BJ (cell line): ENCODE data around the gene THEM4. TPM values are rescaled to one million over a fixed set of nuclear protein-coding genes. Genes with fewer than 3 reads are reported as not detected.
"Not testable (repeated sequence)": the region's sequence is repeated elsewhere in the genome, so short reads cannot be mapped to it uniquely, and the experiment has no call there.

Experiments used
- CTCF ChIA-PET: fragments of 350-600 bp; formaldehyde crosslinking; extraction: SDS; loops from one replicate; lab custom pipeline; 2021; ENCODE audit warnings: antibody characterized with exemption, inconsistent platforms; lab: Yijun Ruan, JAX
- POLR2A ChIA-PET: fragments of 300-600 bp; sonication (Branson Sonifier 250); formaldehyde crosslinking; extraction: SDS; loops from one replicate; lab custom pipeline; 2021; ENCODE audit warnings: antibody characterized with exemption; lab: Charles Lee
- DNase-seq: peaks from one replicate; pipeline ENCODE4 v3.0.0-alpha.2; 2011; ENCODE audit warnings: low read depth
- H3K27me3 ChIP-seq: 2 replicates; pipeline ENCODE4 v1.6.0; 2011; ENCODE audit warnings: low read length; ENCODE audit not compliant: control insufficient read depth, insufficient read depth
- H3K36me3 ChIP-seq: 2 replicates; pipeline ENCODE4 v1.5.1; 2011; ENCODE audit warnings: low read length; ENCODE audit not compliant: control insufficient read depth, insufficient read depth
- H3K4me3 ChIP-seq: 2 replicates; pipeline ENCODE4 v1.5.1; 2011; ENCODE audit warnings: low read depth, mild to moderate bottlenecking, control low read depth, low read length
- polyA plus RNA-seq: library from polyadenylated mRNA; depleted of rRNA; stranded (reverse); fragments of >200 nt; gene quantifications from 2 replicates; pipeline ENCODE4 v1.2.3, GENCODE V29; 2011
- TF ChIP-seq, protein P1 (sequence below): IDR thresholded peaks from 2 replicates; pipeline ENCODE4 v1.5.1; 2011; ENCODE audit warnings: low read depth, mild to moderate bottlenecking, control low read depth, inconsistent platforms, low read length, moderate library complexity; ENCODE audit not compliant: insufficient read depth

THEM4 gene
- polyA plus RNA-seq, 1 experiment: 11.7 TPM

GRCh38 chr1:151915061-151915686, 5.9 kb upstream of the THEM4 start:
- DNase-seq: no peak
- Histone ChIP-seq H3K27me3 (no peaks in the 10 kb centered on the region), H3K4me3 (no peak overlapping the region), H3K36me3 (no peaks in the 10 kb centered on the region)
- TF ChIP-seq, protein P1, sequence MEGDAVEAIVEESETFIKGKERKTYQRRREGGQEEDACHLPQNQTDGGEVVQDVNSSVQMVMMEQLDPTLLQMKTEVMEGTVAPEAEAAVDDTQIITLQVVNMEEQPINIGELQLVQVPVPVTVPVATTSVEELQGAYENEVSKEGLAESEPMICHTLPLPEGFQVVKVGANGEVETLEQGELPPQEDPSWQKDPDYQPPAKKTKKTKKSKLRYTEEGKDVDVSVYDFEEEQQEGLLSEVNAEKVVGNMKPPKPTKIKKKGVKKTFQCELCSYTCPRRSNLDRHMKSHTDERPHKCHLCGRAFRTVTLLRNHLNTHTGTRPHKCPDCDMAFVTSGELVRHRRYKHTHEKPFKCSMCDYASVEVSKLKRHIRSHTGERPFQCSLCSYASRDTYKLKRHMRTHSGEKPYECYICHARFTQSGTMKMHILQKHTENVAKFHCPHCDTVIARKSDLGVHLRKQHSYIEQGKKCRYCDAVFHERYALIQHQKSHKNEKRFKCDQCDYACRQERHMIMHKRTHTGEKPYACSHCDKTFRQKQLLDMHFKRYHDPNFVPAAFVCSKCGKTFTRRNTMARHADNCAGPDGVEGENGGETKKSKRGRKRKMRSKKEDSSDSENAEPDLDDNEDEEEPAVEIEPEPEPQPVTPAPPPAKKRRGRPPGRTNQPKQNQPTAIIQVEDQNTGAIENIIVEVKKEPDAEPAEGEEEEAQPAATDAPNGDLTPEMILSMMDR: no peak
- ChIA-PET POLR2A (interaction anchor here (0.8 kb wide), 1 partner anchor 35 kb away, joined by 4 read pairs; no protein-coding TSS in a partner anchor), CTCF (interaction anchor here (0.9 kb wide), 1 partner anchor 18 kb away, joined by 3 read pairs; no protein-coding TSS in a partner anchor)

GRCh38 chr1:151914076-151914475, 4.8 kb upstream of the THEM4 start:
- ChIA-PET POLR2A (no interaction called here), CTCF (no interaction called here)
- H3K27me3 ChIP-seq: no peaks in the 10 kb centered on the region
- H3K36me3 ChIP-seq: no peaks in the 10 kb centered on the region
- DNase-seq: no peak
- TF ChIP-seq, protein P1: no peak
- no peak overlapping the region for H3K4me3 ChIP-seq

DNA sequence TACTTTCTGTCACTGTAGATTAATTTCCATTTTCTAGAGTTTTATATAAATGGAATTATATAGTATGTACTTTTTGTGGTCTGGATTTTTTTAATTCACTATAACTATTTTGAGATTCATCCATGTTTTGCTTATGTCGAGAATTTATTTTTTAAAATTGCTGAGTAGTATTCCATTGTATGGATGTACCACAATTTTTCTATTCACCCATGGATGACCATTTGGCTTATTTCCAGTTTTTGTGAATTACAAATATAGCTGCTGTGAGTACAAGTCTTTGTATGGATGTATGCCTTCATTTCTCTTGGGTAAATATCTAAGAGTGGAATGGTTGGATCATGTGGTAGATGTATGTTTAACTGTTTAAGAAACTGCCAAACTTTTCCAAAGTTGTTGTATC, 3.7 kb upstream of the THEM4 start:
- TF ChIP-seq, protein P1: no peak
- ChIA-PET POLR2A (interaction anchor here (0.7 kb wide), 1 partner anchor 128 kb away, joined by 8 read pairs; no protein-coding TSS in a partner anchor), CTCF (no interaction called here)
- DNase-seq: no peak
- Histone ChIP-seq H3K36me3 (no peaks in the 10 kb centered on the region), H3K27me3 (no peaks in the 10 kb centered on the region), H3K4me3 (no peak overlapping the region)

- H3K27me3 ChIP-seq: no peaks in the 10 kb centered on the region
- no peaks in the 10 kb centered on the region for H3K36me3 ChIP-seq
- TF ChIP-seq, protein P1: peak; percentile 21; the same call in 1 of the 2 replicates
- ChIA-PET CTCF (interaction anchor here (0.9 to 2.2 kb wide), 8 partner anchors 11 to 93 kb away, joined by 3 to 13 read pairs (median 4); no protein-coding TSS in a partner anchor), POLR2A (interaction anchor here (0.6 kb wide), 2 partner anchors 19 to 44 kb away, joined by 3 read pairs; no protein-coding TSS in a partner anchor)
- H3K4me3 ChIP-seq: peak overlapping the region; percentile 77
- no peak for DNase-seq
These were observed 1.1 kb downstream of the THEM4 start for GRCh38 chr1:151908228-151908691.

- no peak overlapping the region for H3K4me3 ChIP-seq
- CTCF ChIA-PET: interaction anchor here (0.9 to 2.2 kb wide), 6 partner anchors 10 to 94 kb away, joined by 3 to 13 read pairs (median 4); no protein-coding TSS in a partner anchor
- TF ChIP-seq, protein P1: no peak
- POLR2A ChIA-PET: no interaction called here
- DNase-seq: no peak
- H3K36me3 ChIP-seq: no peaks in the 10 kb centered on the region
- H3K27me3 ChIP-seq: no peaks in the 10 kb centered on the region
These were observed 1.8 kb downstream of the THEM4 start for GRCh38 chr1:151907363-151908139.

DNA sequence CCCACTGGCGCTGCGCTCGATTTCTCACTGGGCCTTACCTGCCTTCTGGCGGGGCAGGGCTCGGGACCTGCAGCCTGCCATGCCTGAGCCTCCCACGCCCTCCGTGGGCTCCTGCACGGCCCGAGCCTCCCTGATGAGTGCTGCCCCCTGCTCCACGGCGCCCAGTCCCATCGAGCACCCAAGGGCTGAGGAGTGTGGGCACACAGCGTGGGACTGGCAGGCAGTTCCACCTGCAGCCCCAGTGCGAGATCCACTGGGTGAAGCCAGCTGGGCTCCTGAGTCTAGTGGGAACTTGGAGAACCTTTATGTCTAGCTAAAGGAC, 3.0 kb downstream of the THEM4 start:
- H3K27me3 ChIP-seq, POLR2A ChIA-PET, DNase-seq, CTCF ChIA-PET, H3K36me3 ChIP-seq, H3K4me3 ChIP-seq: not testable (repeated sequence)

GRCh38 chr1:151905443-151906323, 3.6 kb downstream of the THEM4 start:
- H3K36me3 ChIP-seq, H3K4me3 ChIP-seq, H3K27me3 ChIP-seq, POLR2A ChIA-PET, DNase-seq: not testable (repeated sequence)
- CTCF ChIA-PET: interaction anchor here (1.0 to 1.4 kb wide), 2 partner anchors 83 to 1653 kb away, joined by 3 to 4 read pairs; no protein-coding TSS in a partner anchor
